Gastrocnemius medialis (tissue), 4 donors: ENCODE data around the gene TMUB1.

ENCODE experiments used
- CTCF ChIP-seq, 5 experiments: fragments of 450-650 bp in 3 of 5; fragments of 200-600 bp in 2 of 5; sonication (generic) in 2 of 5; IDR thresholded peaks in 4 of 5; conservative IDR thresholded peaks in 1 of 5; 1 replicate in 4 of 5; 2 replicates in 1 of 5; pipeline ENCODE4 v1.5.1; 2016 to 2019; ENCODE audit warnings: antibody characterized with exemption in 5 of 5, mild to moderate bottlenecking in 3 of 5, moderate library complexity in 3 of 5
- POLR2A ChIP-seq, 2 donors: fragments of 450-650 bp; IDR thresholded peaks; one replicate each; pipeline ENCODE4 v1.6.1; 2017; ENCODE audit warnings: antibody characterized with exemption in 2 of 2, mild to moderate bottlenecking in 2 of 2, moderate library complexity in 2 of 2

DNA sequence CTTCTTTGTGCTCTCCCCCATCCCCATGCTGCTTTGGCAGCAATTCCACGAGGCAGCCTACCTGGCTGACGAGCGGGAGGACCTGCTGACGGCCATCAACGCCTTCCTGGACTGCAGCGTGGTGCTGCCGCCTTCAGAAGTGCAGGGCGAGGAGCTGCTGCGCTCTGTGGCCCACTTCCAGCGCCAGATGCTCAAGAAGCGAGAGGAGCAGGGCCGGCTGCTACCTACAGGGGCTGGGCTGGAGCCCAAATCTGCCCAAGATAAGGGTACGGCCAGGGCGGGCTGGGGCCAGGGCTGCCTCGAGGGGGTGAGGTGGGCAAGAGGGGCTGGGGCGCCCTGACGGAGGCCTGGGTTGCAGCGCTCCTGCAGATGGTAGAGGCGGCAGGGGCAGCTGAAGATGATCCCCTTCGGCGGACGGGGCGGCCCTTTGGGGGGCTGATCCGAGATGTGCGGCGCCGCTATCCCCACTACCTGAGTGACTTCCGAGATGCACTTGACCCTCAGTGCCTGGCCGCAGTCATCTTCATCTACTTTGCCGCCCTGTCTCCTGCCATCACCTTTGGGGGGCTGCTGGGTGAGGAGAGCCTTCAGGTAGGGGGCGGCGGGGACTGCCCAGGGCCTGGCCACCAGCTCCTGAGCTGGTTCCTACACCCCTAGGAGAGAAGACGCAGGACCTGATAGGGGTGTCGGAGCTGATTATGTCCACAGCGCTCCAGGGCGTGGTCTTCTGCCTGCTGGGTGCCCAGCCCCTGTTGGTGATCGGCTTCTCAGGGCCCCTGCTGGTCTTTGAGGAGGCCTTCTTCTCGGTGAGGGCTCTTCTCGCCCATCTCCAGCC is 12.0 kb downstream of the TMUB1 start:
- TF ChIP-seq POLR2A (IDR thresholded peaks at IDR 0.05): no peak
- no peak for TF ChIP-seq CTCF (IDR thresholded peaks at IDR 0.05 in 4 of 5, conservative IDR thresholded peaks at IDR 0.05 in 1 of 5)
